GM23338 (cell line): ENCODE results near the gene EIF4EBP3.

Source experiments
- CREB1 ChIP-seq: fragments of 250-450 bp; sonication (Bioruptor Pico); IDR thresholded peaks from 2 replicates; pipeline ENCODE4 v1.5.0; 2020; ENCODE audit warnings: low read depth, mild to moderate bottlenecking, moderate library complexity
- EZH2phosphoT487 ChIP-seq: fragments of 200-600 bp; sonication (generic); IDR thresholded peaks from one replicate; pipeline ENCODE4 v1.8.1; 2018; ENCODE audit warnings: antibody characterized with exemption; ENCODE audit not compliant: unreplicated experiment
- POLR2AphosphoS5 ChIP-seq: IDR thresholded peaks from 2 replicates; pipeline ENCODE4 v1.6.1; 2016; ENCODE audit warnings: antibody characterized with exemption, low read depth
- TF ChIP-seq, protein P1 (sequence below), 2 experiments: fragments of 200-600 bp in 1 of 2; sonication (generic) in 1 of 2; conservative IDR thresholded peaks; 2 replicates each; pipeline versions ENCODE4 v1.5.1 to v1.6.1; 2016 to 2017; ENCODE audit warnings: antibody characterized with exemption in 2 of 2, low read depth in 2 of 2, mild to moderate bottlenecking in 2 of 2, moderate library complexity in 1 of 2

DNA sequence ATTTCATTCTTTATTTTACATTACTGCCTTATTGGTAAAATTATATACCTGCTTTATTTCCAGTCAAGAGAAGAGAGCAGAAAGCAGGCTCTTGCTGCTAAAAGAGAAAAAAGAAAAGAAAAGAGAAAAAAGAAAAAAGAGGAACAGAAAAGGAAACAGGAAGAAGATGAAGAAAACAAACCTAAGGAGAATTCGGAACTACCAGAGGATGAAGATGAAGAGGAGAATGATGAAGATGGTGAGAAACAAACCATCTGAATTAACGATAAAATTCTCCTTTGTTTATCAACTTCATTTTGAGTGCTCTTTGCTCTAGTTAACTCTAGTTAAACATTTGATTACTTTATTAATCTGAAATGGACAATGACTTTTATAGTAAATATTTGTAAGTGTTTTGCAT, 23.5 kb upstream of the EIF4EBP3 start:
- no peak for TF ChIP-seq POLR2AphosphoS5
- TF ChIP-seq, protein P1, sequence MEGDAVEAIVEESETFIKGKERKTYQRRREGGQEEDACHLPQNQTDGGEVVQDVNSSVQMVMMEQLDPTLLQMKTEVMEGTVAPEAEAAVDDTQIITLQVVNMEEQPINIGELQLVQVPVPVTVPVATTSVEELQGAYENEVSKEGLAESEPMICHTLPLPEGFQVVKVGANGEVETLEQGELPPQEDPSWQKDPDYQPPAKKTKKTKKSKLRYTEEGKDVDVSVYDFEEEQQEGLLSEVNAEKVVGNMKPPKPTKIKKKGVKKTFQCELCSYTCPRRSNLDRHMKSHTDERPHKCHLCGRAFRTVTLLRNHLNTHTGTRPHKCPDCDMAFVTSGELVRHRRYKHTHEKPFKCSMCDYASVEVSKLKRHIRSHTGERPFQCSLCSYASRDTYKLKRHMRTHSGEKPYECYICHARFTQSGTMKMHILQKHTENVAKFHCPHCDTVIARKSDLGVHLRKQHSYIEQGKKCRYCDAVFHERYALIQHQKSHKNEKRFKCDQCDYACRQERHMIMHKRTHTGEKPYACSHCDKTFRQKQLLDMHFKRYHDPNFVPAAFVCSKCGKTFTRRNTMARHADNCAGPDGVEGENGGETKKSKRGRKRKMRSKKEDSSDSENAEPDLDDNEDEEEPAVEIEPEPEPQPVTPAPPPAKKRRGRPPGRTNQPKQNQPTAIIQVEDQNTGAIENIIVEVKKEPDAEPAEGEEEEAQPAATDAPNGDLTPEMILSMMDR (conservative IDR thresholded peaks at IDR 0.05; ENCODE audit: low read depth in 2 of 2) = no peak
- no peak for TF ChIP-seq EZH2phosphoT487
- TF ChIP-seq CREB1 = no peak
